GM12892 (cell line): ENCODE measurements around the gene SCAPER.
"Not testable (repeated sequence)": the region's sequence is repeated elsewhere in the genome, so short reads cannot be mapped to it uniquely, and the experiment has no call there.

Experiments used
- DNase-seq: peaks from one replicate; pipeline ENCODE4 v3.0.0; 2011; ENCODE audit not compliant: insufficient read length
- FAIRE-seq: peaks from 2 replicates; lab custom pipeline; 2011; peaks lifted over from hg19 to GRCh38; lab: Jason Lieb, UNC
- POLR2A ChIP-seq: IDR thresholded peaks from 2 replicates; pipeline ENCODE4 v1.6.1; 2011; ENCODE audit warnings: low read depth, low read length, control low read depth
- POLR2AphosphoS5 ChIP-seq: IDR thresholded peaks from 2 replicates; pipeline ENCODE4 v1.6.1; 2011; ENCODE audit warnings: low read depth, low read length, control low read depth
- TAF1 ChIP-seq: IDR thresholded peaks from 2 replicates; pipeline ENCODE4 v1.6.1; 2011; ENCODE audit warnings: low read depth, mild to moderate bottlenecking, control low read depth, low read length, borderline replicate concordance

Gene SCAPER

DNA sequence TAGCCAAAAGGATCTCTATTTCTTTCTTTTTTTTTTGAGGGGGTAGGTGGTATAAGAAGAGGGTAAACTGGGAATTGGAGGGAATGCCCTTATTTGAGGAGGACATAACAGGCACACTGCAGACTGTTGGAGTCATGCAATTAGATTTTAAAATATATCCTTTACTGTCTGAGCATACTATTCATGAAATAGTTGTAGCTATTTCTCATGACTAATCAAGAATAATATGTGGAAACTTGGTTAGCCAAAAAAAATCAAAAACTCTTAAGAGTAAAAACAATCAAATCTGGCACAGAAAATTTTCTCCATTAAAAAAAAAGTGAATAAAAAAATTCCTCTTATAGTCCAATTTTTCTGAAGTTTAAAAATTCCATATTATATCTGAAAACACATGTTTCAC, 174.9 kb downstream of the SCAPER start:
- TF ChIP-seq TAF1, result no peak
- no peak for TF ChIP-seq POLR2A
- TF ChIP-seq POLR2AphosphoS5, result no peak
- FAIRE-seq (no peak), DNase-seq (no peak)

DNA sequence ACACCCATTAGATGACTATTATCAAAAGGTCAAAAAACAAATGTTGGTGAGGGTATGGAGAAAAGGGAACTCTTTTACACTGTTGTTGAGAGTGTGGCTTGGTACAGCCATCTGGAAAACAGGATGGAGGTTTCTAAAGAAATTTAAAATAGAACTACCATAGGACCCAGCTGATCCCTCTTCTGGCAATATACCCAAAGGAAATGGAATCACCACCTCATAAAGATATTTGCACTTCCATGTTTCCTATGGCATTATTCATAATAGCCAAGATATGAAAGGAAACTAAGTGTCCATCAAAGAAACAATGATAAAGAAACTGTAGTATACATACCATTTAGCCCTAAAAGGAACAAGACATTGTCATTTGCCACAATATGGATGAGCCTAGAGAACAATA, 186.3 kb downstream of the SCAPER start:
- TF ChIP-seq POLR2AphosphoS5 (no peak), POLR2A (no peak), TAF1 (no peak)
- no peak for FAIRE-seq
- no peak for DNase-seq

DNA sequence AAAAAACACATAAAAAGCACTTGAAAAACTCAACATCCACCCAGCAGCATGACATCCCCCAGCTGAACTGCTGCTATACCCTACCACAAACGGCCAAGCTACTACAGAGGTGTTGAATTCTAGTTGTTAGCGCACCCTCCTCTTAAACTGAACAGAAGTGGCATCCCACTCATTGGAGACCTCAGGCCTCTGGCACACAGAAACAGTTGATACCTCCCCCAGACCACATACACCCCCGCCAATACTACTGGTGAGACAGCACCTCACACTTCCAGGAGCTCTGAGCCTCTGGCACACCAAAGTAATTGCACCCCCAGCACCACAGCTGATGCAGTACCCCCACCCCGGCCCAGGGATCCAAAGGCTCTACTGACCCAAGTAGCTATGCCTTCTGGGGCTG, 190.2 kb downstream of the SCAPER start:
- DNase-seq, result no peak
- no peak for TF ChIP-seq TAF1
- TF ChIP-seq POLR2AphosphoS5, result no peak
- TF ChIP-seq POLR2A, result no peak
- FAIRE-seq, result no peak

DNA sequence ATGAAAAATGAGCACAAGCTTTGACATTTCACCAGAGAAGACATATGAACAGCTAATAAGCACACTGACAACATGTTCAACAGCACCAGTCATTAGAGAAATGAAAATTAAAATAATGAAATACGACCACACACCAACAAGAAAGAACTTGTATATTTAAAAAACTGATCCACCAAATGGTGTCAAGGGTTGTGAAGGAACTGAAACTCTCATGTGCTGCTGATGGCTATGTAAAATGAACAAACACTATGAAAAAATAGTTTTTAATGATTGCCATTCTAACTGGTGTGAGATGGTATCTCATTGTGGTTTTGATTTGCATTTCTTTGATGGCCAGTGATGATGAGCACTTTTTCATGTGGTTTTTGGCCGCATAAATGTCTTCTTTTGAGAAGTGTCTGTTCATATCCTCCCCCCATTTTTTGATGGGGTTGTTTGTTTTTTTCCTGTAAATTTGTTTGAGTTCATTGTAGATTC, 193.8 kb downstream of the SCAPER start:
- TF ChIP-seq POLR2A (no peak), TAF1 (no peak), POLR2AphosphoS5 (no peak)
- DNase-seq (no peak), FAIRE-seq (no peak)

DNA sequence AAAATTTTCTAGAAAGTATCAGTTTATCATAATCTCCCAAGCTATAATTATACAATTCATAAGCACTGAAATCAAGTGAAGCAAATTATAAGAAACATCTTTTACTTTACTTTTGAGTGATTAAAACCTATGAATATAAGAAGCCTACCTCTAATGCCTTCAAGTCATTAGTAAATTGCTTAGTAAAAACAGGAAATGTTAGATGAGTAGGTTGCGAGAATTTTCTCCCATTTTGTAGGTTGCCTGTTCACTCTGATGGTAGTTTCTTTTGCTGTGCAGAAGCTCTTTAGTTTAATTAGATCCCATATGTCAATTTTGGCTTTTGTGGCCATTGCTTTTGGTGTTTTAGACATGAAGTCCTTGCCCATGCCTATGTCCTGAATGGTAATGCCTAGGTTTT, 201.1 kb downstream of the SCAPER start:
- not testable (repeated sequence) for FAIRE-seq, DNase-seq

DNA sequence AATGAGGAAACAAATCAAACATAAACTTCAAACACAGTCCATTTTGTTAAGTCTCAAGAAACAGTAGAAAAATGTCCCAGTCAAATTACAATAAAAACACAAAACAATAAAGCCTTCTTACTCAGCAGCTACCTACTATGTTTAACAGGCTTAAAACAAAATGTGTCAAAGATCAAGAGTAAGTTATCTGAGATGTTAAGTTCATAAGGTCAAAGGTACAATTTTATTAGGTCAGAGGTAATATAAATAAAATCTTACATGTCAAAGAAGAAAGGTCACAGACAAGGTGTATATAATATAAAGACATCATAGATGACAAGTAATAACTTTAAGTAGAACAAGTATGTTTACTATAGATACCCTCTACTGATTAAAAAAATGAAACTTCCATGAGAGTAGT, 208.3 kb downstream of the SCAPER start:
- no peak for TF ChIP-seq POLR2A
- TF ChIP-seq TAF1, result no peak
- no peak for TF ChIP-seq POLR2AphosphoS5
- DNase-seq (no peak), FAIRE-seq (no peak)

DNA sequence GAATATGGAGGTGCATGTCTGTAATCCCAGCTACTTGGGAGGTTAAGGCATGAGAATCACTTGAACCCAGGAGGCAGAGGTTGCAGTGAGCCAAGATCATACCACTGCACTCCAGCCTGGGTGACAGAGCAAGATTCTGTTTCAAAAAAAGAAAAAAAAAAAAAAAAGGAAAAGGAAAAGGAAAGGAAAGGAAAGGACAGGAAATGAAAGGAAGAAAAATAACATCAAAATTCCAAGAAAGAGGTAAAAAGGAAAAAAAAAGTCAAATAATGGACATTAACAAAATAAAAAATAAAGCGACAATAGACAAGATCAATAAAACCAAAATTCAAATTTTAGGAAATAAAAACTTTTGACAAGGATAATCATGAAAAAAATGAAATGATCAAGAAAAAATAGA, 212.6 kb downstream of the SCAPER start:
- not testable (repeated sequence) for FAIRE-seq

DNA sequence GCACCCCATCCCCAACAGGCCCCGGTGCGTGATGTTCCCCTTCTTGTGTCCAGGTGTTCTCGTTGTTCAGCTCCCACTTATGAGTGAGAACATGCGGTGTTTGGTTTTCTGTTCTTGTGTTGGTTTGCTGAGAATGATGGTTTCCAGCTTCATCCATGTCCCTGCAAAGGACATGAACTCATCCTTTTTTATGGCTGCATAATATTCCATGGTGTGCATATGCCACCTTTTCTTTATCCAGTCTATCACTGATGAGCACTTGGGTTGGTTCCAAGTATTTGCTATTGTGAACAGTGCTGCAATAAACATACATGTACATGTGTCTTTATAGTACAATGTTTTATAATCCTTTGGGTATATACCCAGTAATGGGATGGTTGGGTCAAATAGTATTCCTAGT, 217.5 kb downstream of the SCAPER start:
- DNase-seq, FAIRE-seq: not testable (repeated sequence)

More for the DNA sequence above, 212.6 kb downstream of the SCAPER start:
- not testable (repeated sequence) for DNase-seq

DNA sequence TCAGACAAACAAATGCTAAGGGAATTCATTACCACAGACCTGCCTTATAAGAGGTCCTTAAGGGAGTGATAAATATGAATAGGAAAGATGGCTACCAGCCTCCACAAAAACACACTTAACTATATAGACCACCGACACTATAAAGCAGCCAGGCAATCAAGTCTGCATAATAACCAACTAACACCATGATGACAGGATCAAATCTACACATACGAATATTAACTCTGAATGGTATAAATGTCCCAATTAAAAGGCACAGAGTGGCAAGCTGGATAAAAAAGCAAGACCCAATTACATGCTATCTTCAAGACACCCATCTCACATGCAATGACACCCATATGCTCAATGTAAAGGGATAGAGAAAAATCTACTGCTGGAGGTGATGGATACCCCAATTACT, 221.1 kb downstream of the SCAPER start:
- TF ChIP-seq POLR2AphosphoS5 (no peak), POLR2A (no peak), TAF1 (no peak)
- DNase-seq (no peak), FAIRE-seq (peak; percentile 9)

DNA sequence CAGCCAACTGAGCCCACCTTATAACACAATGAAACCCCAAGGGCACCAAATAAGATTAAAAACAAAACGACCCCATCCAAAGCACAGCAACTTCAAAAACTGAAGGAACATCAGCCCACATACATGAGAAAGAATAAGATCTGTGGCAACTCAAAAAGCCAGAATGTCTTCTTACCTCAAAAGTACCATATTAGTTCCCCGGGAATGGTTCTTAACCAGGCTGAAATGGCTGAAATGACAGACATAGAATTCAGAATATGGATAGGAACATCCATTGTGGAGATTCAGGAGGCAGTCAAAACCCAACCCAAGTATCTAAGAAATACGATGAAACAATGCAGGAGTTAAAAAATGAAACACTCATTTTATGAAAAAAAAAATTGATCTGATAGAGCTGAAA, 222.3 kb downstream of the SCAPER start:
- TF ChIP-seq POLR2AphosphoS5, result no peak
- no peak for TF ChIP-seq POLR2A
- no peak for TF ChIP-seq TAF1
- DNase-seq (no peak), FAIRE-seq (no peak)

DNA sequence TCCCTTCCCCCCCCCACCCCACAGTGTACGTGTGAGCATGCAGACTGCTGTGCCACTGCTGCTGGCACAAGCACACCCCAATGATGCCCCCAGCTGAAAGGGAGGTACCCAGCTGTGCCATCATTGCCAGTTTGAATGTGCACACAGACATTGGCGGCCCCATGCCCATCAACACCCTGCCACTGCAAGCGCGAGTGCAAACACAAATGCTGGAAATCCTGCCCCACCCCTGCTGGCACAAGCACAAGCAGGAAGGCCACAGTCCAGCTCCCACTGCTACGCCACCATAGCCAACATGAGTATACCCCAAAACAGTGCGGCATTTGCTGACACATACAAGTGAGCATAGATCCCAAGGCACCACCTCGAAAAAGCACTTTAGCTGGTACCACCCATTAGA, 222.9 kb downstream of the SCAPER start:
- FAIRE-seq (no peak), DNase-seq (no peak)
- TF ChIP-seq POLR2AphosphoS5 (no peak), TAF1 (no peak), POLR2A (no peak)

DNA sequence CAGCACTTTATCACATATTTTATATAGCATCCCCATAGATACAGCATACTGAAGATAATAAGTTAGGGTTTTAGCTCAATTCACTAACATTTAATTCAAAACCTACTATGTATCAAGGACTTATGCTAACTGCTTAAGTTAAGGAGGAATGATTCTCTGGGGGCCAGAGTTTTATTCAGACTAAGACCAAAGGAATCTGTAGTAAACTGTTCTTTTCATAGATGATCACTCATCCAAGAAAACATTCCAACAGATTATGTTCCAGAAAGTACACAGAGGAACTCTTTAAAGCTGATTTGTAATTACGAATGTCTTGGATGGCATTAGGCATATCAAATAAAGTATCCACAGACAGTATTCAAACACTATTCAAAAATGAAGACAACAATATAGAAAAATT, 226.4 kb downstream of the SCAPER start:
- no peak for DNase-seq
- no peak for FAIRE-seq
- TF ChIP-seq TAF1 (no peak), POLR2A (no peak), POLR2AphosphoS5 (no peak)

DNA sequence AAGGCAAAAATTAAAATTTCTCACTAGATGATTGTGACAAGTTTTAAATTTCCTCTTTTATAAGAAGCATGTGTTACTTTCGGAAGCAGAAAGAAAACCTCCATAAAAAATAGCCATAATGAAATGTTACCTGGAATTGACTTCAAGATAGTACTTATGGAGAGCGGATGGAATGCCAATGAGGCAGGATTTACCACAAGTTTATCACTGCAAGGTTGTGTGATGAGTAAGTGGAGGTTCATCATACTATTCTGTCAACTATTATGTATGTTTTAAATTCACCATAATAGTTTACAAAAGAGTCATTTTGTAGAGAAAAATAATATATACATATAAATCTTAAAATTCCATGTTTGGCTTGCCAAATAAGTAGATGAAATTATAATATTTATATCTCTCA, 230.3 kb downstream of the SCAPER start:
- FAIRE-seq, result no peak

More for the DNA sequence above, 230.3 kb downstream of the SCAPER start:
- no peak for DNase-seq
- TF ChIP-seq TAF1 (no peak), POLR2A (no peak), POLR2AphosphoS5 (no peak)
